ENCODE results near the gene COL18A1.
"Not testable (repeated sequence)": the region's sequence is repeated elsewhere in the genome, so short reads cannot be mapped to it uniquely, and the experiment has no call there.

The COL18A1 gene

DNA sequence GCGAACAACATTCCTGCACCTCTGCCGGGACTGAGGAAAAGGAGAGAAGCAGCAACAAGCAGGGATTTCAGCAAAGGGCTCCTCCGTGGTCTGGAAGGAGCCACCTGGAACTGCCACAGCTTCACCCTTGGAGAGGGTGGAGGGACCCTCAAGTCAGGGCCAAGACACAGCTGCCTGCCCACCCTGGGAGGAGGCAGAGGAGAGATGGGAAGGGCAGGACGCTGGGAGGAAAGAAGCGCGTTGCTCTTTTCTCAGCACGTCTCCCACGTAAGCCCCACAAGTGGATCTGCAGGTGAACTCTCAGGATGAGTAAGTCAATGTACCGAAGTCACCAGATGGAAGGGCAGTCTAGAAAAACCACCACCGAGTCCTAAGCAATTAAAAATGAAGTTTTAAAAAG, 97.6 kb downstream of the COL18A1 start:
- TF ChIP-seq, protein P1, sequence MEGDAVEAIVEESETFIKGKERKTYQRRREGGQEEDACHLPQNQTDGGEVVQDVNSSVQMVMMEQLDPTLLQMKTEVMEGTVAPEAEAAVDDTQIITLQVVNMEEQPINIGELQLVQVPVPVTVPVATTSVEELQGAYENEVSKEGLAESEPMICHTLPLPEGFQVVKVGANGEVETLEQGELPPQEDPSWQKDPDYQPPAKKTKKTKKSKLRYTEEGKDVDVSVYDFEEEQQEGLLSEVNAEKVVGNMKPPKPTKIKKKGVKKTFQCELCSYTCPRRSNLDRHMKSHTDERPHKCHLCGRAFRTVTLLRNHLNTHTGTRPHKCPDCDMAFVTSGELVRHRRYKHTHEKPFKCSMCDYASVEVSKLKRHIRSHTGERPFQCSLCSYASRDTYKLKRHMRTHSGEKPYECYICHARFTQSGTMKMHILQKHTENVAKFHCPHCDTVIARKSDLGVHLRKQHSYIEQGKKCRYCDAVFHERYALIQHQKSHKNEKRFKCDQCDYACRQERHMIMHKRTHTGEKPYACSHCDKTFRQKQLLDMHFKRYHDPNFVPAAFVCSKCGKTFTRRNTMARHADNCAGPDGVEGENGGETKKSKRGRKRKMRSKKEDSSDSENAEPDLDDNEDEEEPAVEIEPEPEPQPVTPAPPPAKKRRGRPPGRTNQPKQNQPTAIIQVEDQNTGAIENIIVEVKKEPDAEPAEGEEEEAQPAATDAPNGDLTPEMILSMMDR (IDR thresholded peaks at IDR 0.05; ENCODE audit: low read depth, low read length): no peak
- no peak overlapping the region for H3K4me3 ChIP-seq (ENCODE audit: low read depth, low read length)
- in situ Hi-C loops (cut with HindIII; ENCODE audit: low sequenced_read_pairs): no loop called here
- no peak for DNase-seq (ENCODE audit: low read depth, low spot score)

DNA sequence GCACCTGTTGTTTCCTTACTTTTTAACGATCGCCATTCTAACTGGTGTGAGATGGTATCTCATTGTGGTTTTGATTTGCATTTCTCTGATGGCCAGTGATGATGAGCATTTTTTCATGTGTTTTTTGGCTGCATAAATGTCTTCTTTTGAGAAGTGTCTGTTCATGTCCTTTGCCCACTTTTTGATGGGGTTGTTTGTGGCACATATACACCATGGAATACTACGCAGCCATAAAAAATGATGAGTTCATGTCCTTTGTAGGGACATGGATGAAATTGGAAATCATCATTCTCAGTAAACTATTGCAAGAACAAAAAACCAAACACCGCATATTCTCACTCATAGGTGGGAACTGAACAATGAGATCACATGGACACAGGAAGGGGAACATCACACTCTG, 98.3 kb downstream of the COL18A1 start:
- H3K4me3 ChIP-seq (ENCODE audit: low read depth, low read length); in situ Hi-C loops (cut with HindIII; ENCODE audit: low sequenced_read_pairs); DNase-seq (ENCODE audit: low read depth, low spot score): not testable (repeated sequence)

DNA sequence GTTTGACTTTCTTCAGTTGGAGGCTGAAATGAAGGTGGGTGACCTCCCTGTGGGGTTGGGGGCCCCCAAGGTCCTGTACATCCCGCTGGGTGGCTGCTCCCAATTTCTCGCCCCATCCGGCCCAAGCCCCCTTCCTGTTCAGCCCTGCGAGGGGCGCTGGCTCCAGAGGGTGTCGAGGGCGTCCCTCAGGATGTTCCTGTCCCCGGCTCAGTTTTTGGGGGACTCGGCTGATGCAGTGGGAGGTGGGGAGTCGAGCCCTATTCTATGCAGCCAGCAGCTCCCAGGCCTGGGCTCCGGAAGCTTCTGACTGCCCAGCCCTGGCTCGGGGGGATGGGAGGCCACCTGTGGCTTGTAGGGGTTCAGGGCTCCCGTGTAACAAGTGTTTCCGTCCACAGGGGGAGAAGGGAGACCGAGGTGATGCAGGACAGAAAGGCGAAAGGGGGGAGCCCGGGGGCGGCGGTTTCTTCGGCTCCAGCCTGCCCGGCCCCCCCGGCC, 99.1 kb downstream of the COL18A1 start:
- in situ Hi-C loops (cut with HindIII; ENCODE audit: low sequenced_read_pairs): no loop called here
- no peak for DNase-seq (ENCODE audit: low read depth, low spot score)
- no peak overlapping the region for H3K4me3 ChIP-seq (ENCODE audit: low read depth, low read length)
- TF ChIP-seq, protein P1 (IDR thresholded peaks at IDR 0.05; ENCODE audit: low read depth, low read length): no peak

DNA sequence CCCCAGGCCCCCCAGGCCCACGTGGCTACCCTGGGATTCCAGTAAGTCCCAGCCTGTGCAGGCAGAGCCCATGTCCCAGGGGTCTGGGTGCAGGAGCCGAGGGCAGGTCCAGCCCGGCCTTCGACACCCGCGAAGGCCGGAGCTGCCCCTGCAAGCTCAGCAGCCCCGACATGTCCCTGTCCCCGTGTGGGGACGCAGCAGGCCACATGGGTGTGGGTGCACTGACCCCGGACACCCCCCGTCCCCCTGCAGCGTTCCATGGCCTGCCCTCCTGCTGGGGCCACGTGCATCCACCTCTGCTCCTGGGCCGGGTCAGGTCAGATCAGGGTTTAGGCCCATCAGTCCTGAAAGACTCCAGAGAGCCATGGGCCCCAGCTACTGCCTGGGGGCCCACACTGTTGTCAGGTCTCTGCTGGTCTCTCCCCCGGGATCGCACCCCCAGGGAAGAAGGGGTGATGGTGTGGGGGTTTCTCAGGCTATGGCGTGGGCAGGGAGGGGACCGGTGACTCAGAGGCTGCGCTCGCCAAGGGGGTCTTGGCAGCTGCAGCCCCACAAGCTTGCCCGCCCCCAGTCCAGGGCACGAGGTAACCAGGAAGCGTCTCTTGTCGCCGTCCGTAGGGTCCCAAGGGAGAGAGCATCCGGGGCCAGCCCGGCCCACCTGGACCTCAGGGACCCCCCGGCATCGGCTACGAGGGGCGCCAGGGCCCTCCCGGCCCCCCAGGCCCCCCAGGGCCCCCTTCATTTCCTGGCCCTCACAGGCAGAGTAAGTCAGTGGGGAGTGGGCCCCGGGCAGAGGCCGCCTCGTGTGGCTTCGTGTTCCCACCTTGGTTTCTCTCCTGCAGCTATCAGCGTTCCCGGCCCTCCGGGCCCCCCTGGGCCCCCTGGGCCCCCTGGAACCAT, 99.8 kb downstream of the COL18A1 start:
- no peak overlapping the region for H3K4me3 ChIP-seq (ENCODE audit: low read depth, low read length)
- TF ChIP-seq, protein P1 (IDR thresholded peaks at IDR 0.05; ENCODE audit: low read depth, low read length): no peak
- in situ Hi-C loops (cut with HindIII; ENCODE audit: low sequenced_read_pairs): no loop called here
- no peak for DNase-seq (ENCODE audit: low read depth, low spot score)

DNA sequence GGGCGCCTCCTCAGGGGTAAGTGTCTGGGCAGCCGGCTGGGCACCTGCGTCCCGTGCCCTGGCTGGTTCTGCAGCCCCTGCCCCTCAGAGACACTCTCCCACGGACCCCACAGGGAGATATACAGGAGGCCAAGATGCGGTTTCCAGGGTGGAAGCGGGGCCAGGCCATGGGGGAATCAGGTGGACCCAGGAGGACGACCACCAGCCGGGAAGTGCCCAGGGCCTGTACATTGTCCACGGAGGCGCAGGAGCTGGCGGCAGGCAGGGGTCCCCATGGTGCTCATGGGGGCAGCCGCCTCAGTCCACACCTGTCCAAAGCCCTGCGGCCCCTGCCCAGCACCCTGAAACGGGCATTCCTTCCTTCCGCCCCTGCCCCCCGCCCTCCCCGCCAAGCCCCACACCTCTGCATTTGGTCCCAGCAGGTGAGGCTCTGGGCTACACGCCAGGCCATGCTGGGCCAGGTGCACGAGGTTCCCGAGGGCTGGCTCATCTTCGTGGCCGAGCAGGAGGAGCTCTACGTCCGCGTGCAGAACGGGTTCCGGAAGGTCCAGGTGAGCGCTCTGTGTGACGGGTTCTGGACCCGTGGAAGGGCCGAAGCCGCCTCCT, 100.6 kb downstream of the COL18A1 start:
- in situ Hi-C loops (cut with HindIII; ENCODE audit: low sequenced_read_pairs): no loop called here
- TF ChIP-seq, protein P1 (IDR thresholded peaks at IDR 0.05; ENCODE audit: low read depth, low read length): no peak
- H3K4me3 ChIP-seq (ENCODE audit: low read depth, low read length): no peak overlapping the region
- no peak for DNase-seq (ENCODE audit: low read depth, low spot score)

DNA sequence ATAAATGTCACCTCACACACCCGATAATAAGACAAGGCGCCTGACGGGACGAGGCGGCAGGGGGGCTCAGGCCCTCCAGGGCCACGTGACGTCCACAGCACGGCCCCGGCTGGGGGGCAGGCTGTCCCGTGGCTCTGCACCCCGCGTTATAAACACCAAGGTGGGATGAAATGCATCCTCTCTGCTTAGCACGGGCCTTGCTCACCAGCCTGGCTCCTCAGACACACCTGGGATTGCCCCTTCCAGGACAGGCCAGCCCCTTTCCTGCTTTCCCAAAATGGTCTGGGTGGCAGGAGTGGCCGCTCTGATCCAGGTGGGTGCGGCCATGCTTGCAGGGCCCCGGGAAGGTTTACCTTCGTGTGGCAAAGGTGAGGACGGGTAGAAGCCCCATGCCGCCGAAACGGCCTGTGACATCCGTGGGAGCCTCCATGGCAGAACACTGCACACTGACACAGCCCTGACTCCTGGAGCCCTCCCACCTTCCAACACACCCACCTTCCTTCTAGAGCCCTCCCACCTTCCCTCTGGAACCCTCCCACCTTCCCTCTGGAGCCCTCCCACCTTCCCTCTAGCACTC, 101.4 kb downstream of the COL18A1 start:
- TF ChIP-seq, protein P1 (IDR thresholded peaks at IDR 0.05; ENCODE audit: low read depth, low read length): no peak
- in situ Hi-C loops (cut with HindIII; ENCODE audit: low sequenced_read_pairs): no loop called here
- DNase-seq (ENCODE audit: low read depth, low spot score): no peak
- no peak overlapping the region for H3K4me3 ChIP-seq (ENCODE audit: low read depth, low read length)
